Measurements from ENCODE around the gene MEGF11.

The MEGF11 gene

DNA sequence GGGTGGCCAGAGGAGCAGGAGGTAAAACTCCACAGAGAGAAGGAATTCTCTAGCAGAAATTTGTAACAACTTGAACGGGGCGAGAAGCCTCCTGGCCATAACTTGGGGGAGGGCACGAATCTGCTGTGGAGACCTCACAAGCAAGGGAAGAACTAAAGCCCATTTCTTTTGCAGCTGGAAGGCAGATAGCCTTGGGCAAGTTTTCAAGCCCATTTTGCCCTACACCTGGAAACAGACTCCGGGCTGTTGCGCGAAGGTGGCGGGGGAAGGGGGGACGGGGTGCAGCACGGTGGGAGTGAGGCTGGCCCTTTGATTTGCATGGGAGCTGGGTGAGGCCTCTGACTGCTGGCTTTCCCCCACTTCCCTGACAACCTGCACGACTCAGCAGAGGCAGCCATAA lies 168.8 kb downstream of the MEGF11 start:
- TF ChIP-seq, protein P1, sequence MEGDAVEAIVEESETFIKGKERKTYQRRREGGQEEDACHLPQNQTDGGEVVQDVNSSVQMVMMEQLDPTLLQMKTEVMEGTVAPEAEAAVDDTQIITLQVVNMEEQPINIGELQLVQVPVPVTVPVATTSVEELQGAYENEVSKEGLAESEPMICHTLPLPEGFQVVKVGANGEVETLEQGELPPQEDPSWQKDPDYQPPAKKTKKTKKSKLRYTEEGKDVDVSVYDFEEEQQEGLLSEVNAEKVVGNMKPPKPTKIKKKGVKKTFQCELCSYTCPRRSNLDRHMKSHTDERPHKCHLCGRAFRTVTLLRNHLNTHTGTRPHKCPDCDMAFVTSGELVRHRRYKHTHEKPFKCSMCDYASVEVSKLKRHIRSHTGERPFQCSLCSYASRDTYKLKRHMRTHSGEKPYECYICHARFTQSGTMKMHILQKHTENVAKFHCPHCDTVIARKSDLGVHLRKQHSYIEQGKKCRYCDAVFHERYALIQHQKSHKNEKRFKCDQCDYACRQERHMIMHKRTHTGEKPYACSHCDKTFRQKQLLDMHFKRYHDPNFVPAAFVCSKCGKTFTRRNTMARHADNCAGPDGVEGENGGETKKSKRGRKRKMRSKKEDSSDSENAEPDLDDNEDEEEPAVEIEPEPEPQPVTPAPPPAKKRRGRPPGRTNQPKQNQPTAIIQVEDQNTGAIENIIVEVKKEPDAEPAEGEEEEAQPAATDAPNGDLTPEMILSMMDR (conservative IDR thresholded peaks at IDR 0.05): no peak
- H3K27ac ChIP-seq: no peak overlapping the region

DNA sequence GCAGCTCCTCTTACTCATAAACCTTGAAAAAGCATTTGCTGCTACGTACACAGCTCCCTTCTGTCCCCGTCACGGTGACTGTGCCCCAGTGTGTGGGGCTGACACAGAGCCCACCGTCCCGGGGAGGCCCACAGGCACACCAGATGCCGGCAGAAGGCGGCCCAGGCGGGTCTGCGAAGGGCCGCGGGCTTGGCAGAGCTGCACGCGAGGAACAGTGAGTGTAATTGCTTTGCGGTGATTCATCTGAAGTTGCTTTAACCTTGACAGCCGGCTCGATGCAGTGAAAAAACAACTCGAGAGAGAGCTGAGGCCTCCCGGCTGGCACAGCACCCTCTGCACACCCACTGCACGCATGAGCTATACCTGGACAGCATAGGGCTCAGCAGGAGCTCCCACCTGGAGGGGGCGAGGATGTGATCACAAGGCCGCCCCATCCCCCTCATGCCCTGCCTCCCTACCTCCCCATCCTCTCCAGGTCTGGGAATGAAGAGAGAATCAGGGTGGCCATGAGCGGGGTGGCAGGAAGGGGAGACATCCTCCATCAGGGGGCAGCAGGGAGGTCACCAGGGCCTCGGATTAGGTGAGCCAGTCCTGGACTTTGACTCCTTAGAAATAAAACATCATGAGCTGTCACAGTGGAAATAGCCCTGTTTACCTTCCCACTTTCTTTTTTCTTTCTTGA lies 172.7 kb downstream of the MEGF11 start:
- TF ChIP-seq, protein P1 (conservative IDR thresholded peaks at IDR 0.05): no peak
- no peak overlapping the region for H3K27ac ChIP-seq

DNA sequence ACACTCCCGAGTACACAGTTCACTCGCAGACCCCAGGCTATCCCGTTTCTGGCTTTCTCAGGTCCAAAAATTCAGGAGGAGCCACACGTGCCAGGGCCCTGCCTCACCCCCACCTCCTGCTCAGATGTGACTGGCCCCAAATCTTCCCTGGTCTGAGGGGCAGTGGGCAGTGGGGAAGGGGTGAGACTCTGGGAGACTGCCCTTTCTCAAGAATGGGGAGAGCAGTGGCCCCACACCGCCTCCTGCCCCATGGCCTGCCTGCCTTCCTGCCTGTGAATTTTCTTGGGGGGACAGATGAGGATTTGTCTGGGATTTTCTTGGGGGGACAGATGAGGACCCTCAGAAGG lies 174.6 kb downstream of the MEGF11 start:
- no peak overlapping the region for H3K27ac ChIP-seq
- TF ChIP-seq, protein P1 (conservative IDR thresholded peaks at IDR 0.05): no peak

DNA sequence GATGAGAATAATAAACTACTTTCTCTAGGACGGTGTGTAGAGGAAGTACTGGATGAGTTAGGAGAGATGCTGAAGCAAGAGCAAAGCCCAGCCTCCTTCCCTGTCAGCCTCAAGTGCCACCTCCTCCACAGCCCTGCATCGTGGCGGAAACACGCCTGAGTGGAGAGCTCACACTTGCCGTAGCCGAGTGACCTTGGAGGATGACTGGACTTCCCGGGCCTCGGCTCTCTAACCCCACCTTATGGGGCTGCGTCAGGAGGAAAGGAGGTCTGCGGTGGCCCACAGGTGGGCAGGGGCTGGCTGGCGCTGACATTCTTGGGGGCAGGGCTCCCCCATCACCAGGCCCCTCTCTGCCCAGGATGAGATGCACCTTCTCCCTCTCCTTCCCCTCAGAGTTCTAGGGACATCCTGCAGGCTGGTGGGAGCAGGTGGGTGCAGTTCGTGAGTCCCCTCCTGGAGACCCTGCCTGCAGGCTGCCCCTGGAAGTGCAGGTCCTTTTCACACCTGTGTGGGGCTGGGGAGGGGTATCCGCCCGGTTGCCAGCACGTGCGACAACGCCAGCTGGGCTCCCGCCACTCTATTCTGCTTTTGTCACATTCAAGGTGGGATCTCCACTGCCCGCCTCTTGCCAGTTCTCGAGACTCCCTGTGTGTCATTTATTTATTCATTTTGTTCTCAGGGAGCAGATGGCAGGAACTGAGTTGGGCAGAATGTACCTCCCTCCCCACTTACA lies 175.2 kb downstream of the MEGF11 start:
- H3K27ac ChIP-seq: no peak overlapping the region
- TF ChIP-seq, protein P1 (conservative IDR thresholded peaks at IDR 0.05): no peak

DNA sequence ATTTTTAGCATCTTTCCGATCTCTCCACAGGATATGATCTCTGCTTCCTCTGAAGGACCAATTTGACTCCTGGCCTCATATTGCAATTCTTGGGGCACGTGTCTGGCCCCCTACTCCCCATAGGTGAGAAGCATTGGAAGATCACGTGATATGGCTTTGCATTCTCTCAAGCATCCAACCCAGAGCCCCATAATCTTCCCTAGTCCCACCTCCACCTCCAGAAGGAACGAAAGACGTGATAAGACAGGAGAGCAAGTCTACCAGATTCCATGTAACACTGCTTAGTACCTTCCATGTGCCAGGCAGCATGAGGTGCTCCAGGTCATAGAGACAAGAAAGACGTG lies 176.3 kb downstream of the MEGF11 start:
- TF ChIP-seq, protein P1 (conservative IDR thresholded peaks at IDR 0.05): no peak
- no peak overlapping the region for H3K27ac ChIP-seq

DNA sequence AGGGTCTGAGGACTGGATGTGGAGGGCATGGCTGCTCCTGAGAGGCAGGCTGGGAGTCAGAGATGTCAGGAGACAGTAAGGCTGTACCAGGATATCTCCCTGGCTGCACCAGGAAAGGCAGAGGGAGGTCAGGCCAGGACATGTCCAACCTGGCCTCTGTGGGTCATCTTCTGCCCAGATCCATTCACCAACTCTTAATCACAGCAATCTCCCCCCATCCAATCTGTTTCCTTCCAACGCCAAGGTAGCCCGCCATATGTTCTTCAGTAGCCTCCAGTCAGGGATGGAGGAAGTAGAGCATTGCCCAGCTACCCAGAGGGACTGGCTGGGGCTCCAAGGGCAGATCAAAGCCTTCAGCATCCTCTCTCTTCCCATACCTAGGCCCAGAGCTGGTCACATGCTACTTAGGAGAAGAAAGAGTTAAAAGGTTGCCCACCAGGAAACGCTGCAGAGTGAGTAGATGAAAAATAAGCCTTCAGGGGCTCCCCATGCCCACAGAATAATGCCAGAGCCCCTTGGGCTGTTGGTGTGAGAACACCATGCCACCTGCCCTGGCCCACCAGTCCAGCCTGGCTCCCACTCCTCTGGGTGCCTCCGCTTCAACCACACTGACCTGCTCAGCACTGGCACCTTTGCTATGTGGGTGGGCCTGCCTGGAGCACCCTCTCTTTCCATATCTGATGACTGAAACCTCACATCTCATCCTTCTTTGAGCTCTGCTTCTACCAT lies 176.8 kb downstream of the MEGF11 start:
- no peak overlapping the region for H3K27ac ChIP-seq
- TF ChIP-seq, protein P1 (conservative IDR thresholded peaks at IDR 0.05): no peak

DNA sequence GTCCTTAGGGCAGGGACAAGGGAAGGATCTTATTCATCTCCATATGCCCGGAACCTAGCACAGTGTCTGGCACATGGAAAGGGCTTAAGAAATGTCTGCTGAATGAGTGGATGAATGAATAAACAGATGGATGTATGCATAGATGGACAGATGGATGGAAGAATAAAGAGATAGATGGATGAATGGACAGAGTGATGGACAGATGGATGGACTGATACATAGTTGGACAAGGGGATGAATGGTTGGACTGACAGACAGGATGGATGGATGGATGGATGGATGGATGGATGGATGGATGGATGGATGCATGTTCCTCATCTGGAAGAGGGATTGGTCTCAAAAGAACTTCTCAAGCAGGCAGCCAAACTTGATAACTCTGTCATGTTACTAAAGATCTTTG lies 177.6 kb downstream of the MEGF11 start:
- no peak overlapping the region for H3K27ac ChIP-seq
- TF ChIP-seq, protein P1 (conservative IDR thresholded peaks at IDR 0.05): no peak
